ENCODE results near the gene MSLN.

MSLN gene

GRCh38 chr16:813916-814412, 53.4 kb downstream of the MSLN start:
- DNase-seq: no peak

GRCh38 chr16:814974-815373, 54.4 kb downstream of the MSLN start:
- no peak for DNase-seq

GRCh38 chr16:815861-816260, 55.3 kb downstream of the MSLN start:
- no peak for DNase-seq

GRCh38 chr16:817001-817906, 56.7 kb downstream of the MSLN start:
- no peak for DNase-seq

- DNase-seq: no peak
These were observed 57.6 kb downstream of the MSLN start for GRCh38 chr16:818132-818531.

Data from NCI-H2029 (cell line).